Natural killer cell (primary cell): ENCODE results near the gene SNX7. TPM values are rescaled to one million over a fixed set of nuclear protein-coding genes. Genes with fewer than 3 reads are reported as not detected.
A peak's percentile ranks its signal among the peaks of the same experiment; 100 is the strongest.

Experiments
- ATAC-seq, 3 donors: fragments of 150-1000 bp in 2 of 3; fragments of 200-7000 bp in 1 of 3; cut with Tn5 transposase; 1 replicate in 1 of 3; 2 replicates in 2 of 3; pipeline ENCODE4 v1.10.0; 2021; ENCODE audit warnings: mild to moderate bottlenecking in 2 of 3, moderate library complexity in 2 of 3
- DNase-seq, 2 donors: peaks; one replicate each; pipeline versions ENCODE4 v3.0.0 to v3.0.0-alpha.2; 2013 to 2021; ENCODE audit warnings: mixed read lengths in 1 of 2
- H3K27ac ChIP-seq: one replicate; pipeline ENCODE4 v1.5.1; 2013; ENCODE audit warnings: mild to moderate bottlenecking, low read length
- H3K27me3 ChIP-seq: one replicate; pipeline ENCODE4 v1.6.1; 2013; ENCODE audit warnings: low read length; ENCODE audit not compliant: control insufficient read depth, insufficient read depth
- H3K36me3 ChIP-seq: one replicate; pipeline ENCODE4 v1.6.1; 2013; ENCODE audit warnings: low read length; ENCODE audit not compliant: control insufficient read depth, insufficient read depth
- H3K4me1 ChIP-seq: one replicate; pipeline ENCODE4 v1.6.1; 2013; ENCODE audit warnings: low read length; ENCODE audit not compliant: control insufficient read depth, insufficient read depth
- H3K4me3 ChIP-seq: one replicate; pipeline ENCODE4 v1.5.1; 2013; ENCODE audit warnings: low read length
- H3K9me3 ChIP-seq: one replicate; pipeline ENCODE4 v1.6.1; 2013; ENCODE audit warnings: low read length; ENCODE audit not compliant: control insufficient read depth, insufficient read depth
- H3K27ac Mint-ChIP-seq, 2 donors: one replicate each; pipeline ENCODE4 v1.8.0; 2022; ENCODE audit warnings: mild to moderate bottlenecking in 2 of 2, mixed read lengths in 2 of 2, moderate library complexity in 1 of 2
- H3K27me3 Mint-ChIP-seq, 2 donors: one replicate each; pipeline ENCODE4 v1.8.0; 2022; ENCODE audit warnings: low read depth in 2 of 2, mixed read lengths in 2 of 2
- H3K36me3 Mint-ChIP-seq: one replicate; pipeline ENCODE4 v1.8.0; 2022; ENCODE audit warnings: mixed read lengths
- H3K4me1 Mint-ChIP-seq, 2 donors: one replicate each; pipeline ENCODE4 v1.8.0; 2022; ENCODE audit warnings: mixed read lengths in 2 of 2
- H3K4me3 Mint-ChIP-seq: one replicate; pipeline ENCODE4 v1.8.0; 2022; ENCODE audit warnings: mild to moderate bottlenecking, moderate library complexity, mixed read lengths
- H3K9me3 Mint-ChIP-seq, 2 donors: one replicate each; pipeline ENCODE4 v1.8.0; 2022; ENCODE audit warnings: mixed read lengths in 2 of 2
- CTCF ChIP-seq: fragments of 200-600 bp; IDR thresholded peaks from one replicate; pipeline ENCODE4 v1.8.0; 2022; ENCODE audit warnings: antibody characterized with exemption
- WGBS: methylation state at CpG from one replicate; pipeline ENCODE4 v1.1.7; 2013; ENCODE audit warnings: missing lambda C conversion rate; ENCODE audit not compliant: insufficient coverage; 5-methylcytosine and 5-hydroxymethylcytosine counted together
- intact Hi-C: fragments of 100-400 bp; cut with micrococcal nuclease; formaldehyde crosslinking; loops from one replicate; pipeline ENCODE4 v1.14.2; 2022
- total RNA-seq, 4 donors: library from RNA; stranded (reverse); fragments of 120-200 nt in 1 of 4; gene quantifications; one replicate each; pipeline versions ENCODE4 v1.2.3 to v1.2.4, GENCODE V29; 2013 to 2022

Gene SNX7, protein sequence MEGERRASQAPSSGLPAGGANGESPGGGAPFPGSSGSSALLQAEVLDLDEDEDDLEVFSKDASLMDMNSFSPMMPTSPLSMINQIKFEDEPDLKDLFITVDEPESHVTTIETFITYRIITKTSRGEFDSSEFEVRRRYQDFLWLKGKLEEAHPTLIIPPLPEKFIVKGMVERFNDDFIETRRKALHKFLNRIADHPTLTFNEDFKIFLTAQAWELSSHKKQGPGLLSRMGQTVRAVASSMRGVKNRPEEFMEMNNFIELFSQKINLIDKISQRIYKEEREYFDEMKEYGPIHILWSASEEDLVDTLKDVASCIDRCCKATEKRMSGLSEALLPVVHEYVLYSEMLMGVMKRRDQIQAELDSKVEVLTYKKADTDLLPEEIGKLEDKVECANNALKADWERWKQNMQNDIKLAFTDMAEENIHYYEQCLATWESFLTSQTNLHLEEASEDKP
- under 1 TPM in 2 of 3 donors, not detected in 1; 0.14 to 0.93 TPM for total RNA-seq
- 0.41 TPM for total RNA-seq (2013)

DNA sequence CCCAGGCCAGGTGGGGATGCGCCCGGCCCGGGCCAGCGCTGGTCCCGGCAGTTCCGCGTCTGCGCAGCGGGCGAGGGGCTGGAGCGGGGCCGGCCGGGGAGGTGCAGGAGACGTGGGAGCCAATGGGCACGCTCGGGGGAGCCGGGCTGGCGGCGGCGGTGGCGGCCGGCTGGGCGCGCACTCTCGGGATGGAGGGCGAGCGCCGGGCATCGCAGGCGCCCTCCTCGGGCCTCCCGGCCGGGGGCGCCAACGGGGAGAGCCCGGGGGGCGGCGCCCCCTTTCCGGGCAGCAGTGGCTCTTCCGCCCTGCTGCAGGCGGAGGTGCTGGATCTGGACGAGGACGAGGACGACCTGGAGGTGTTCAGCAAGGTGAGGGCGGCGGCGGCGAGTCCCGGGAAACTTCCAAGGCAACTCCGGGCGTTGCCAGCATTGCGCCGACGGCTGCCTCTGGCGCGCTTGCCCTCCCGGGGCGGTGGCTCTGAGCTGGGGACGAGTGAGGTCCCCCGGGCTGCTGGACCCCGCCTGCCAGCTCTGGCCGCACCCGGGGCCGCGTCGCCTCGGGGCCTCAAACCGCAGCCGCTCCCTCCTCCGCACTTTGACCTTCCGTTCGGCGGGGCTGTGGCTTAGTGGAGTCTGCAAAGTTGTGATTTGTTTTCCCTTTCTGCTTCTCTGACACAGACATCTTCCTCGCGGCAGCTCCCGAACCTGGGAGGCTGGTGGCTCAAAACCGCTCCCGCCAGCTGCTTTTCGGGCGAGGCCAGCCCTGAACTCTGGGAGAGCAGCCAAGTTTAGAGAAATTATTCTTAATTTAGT is at the start of gene SNX7:
TSS of gene SNX7 (plus strand) at position 178 of the 812 bp plus-strand sequence. CDS start at position 189, 11 bp downstream.
- Mint-ChIP-seq H3K9me3 (peaks cover 0 to 6% of the 10 kb centered on the region in 2 donors), H3K4me1 (peaks cover 11 to 12% of the 10 kb centered on the region in 2 donors), H3K36me3 (peaks cover 7% of the 10 kb centered on the region), H3K4me3 (peak within 1 kb of the TSS; percentile 82), H3K27me3 (peaks cover 28 to 41% of the 10 kb centered on the region in 2 donors), H3K27ac (no peak within 1 kb of the TSS)
- H3K36me3 ChIP-seq = no peaks in the 10 kb centered on the region
- H3K4me1 ChIP-seq = peaks cover 8% of the 10 kb centered on the region
- DNase-seq = peak in 1 of 2 donors; percentile 11
- peak; percentile 51 to 75 (median 70) for ATAC-seq
- WGBS = 1% methylated on average over 80 of the region's 80 CpGs
- H3K27ac ChIP-seq = no peak within 1 kb of the TSS
- intact Hi-C loops = no loop called here
- H3K9me3 ChIP-seq = no peaks in the 10 kb centered on the region
- H3K27me3 ChIP-seq = peaks cover 15% of the 10 kb centered on the region
- TF ChIP-seq CTCF = no peak
- H3K4me3 ChIP-seq = peak within 1 kb of the TSS; percentile 23

- no peak for DNase-seq
- H3K4me3 Mint-ChIP-seq = no peak overlapping the region
- no peak for ATAC-seq
- H3K27ac Mint-ChIP-seq = no peak overlapping the region
- no peaks in the 10 kb centered on the region for H3K9me3 ChIP-seq
- H3K27me3 ChIP-seq = no peaks in the 10 kb centered on the region
- H3K4me1 Mint-ChIP-seq = no peaks in the 10 kb centered on the region
- no peak overlapping the region for H3K4me3 ChIP-seq
- no peak for TF ChIP-seq CTCF
- no peak overlapping the region for H3K27ac ChIP-seq
- H3K9me3 Mint-ChIP-seq = peaks cover 12 to 23% of the 10 kb centered on the region in 2 donors
- 66% methylated on average over 2 of the region's 2 CpGs for WGBS
- H3K36me3 ChIP-seq = no peaks in the 10 kb centered on the region
- intact Hi-C loops = no loop called here
- H3K4me1 ChIP-seq = no peaks in the 10 kb centered on the region
- peaks cover 29% of the 10 kb centered on the region for H3K36me3 Mint-ChIP-seq
- no peaks in the 10 kb centered on the region for H3K27me3 Mint-ChIP-seq
Observed at GRCh38 chr1:98637316-98637715, 24.2 kb upstream of the SNX7 start.

DNA sequence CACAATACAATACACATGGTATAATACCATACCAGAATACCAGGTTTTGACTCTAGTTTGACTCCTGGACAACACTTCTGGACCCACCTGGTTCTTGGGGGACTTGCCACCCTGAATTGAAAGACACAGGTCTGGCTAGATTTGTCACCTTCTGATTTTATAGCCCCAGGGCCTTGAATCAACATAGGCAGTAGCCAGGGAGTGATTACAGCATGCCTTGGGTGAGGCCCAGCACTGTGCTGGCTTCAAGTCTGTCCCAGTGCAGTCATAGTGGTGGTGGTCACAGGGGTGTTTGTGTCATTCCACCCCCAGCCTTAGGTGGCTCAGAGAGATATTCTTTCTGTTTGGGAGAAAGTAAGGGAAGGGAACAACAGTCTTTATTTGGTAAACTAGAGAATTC is 23.3 kb upstream of the SNX7 start:
- Histone ChIP-seq H3K4me3 (no peak overlapping the region), H3K36me3 (no peaks in the 10 kb centered on the region), H3K4me1 (no peaks in the 10 kb centered on the region), H3K27me3 (no peaks in the 10 kb centered on the region), H3K27ac (no peak overlapping the region), H3K9me3 (no peaks in the 10 kb centered on the region)
- intact Hi-C loops = no loop called here
- H3K4me3 Mint-ChIP-seq = no peak overlapping the region
- no peak overlapping the region for H3K27ac Mint-ChIP-seq
- DNase-seq = no peak
- H3K27me3 Mint-ChIP-seq = no peaks in the 10 kb centered on the region
- H3K4me1 Mint-ChIP-seq = no peaks in the 10 kb centered on the region
- H3K36me3 Mint-ChIP-seq = peaks cover 29% of the 10 kb centered on the region
- ATAC-seq = no peak
- peaks cover 14 to 24% of the 10 kb centered on the region in 2 donors for H3K9me3 Mint-ChIP-seq
- TF ChIP-seq CTCF = no peak
